Sigmoid colon (tissue), 7 donors: ENCODE measurements around the gene MRPL2. TPM values are rescaled to one million over a fixed set of nuclear protein-coding genes. Genes with fewer than 3 reads are reported as not detected.

Experiments
- DNase-seq: peaks from one replicate; pipeline ENCODE4 v3.0.0-alpha.2; 2019
- H3K27ac ChIP-seq, 4 donors: fragments of 200-600 bp; sonication (generic); one replicate each; pipeline ENCODE4 v1.5.1; 2016 to 2019; ENCODE audit warnings: mild to moderate bottlenecking in 1 of 4
- H3K27me3 ChIP-seq, 3 donors: fragments of 200-600 bp; sonication (generic); one replicate each; pipeline ENCODE4 v1.5.1; 2019; ENCODE audit warnings: mild to moderate bottlenecking in 1 of 3
- H3K36me3 ChIP-seq, 4 donors: fragments of 200-600 bp; sonication (generic); one replicate each; pipeline ENCODE4 v1.5.1; 2016 to 2019
- H3K4me1 ChIP-seq, 4 donors: fragments of 200-600 bp; sonication (generic); one replicate each; pipeline ENCODE4 v1.5.1; 2017 to 2019
- H3K4me3 ChIP-seq, 4 donors: fragments of 200-600 bp; sonication (generic); one replicate each; pipeline ENCODE4 v1.5.1; 2017 to 2019; ENCODE audit warnings: mild to moderate bottlenecking in 2 of 4, moderate library complexity in 1 of 4
- H3K9me3 ChIP-seq, 4 donors: fragments of 200-600 bp in 3 of 4; sonication (generic) in 3 of 4; one replicate each; pipeline versions ENCODE4 v1.5.1 to v1.6.1; 2013 to 2019
- EP300 ChIP-seq, 4 donors: sonication (generic); formaldehyde crosslinking; IDR thresholded peaks; one replicate each; pipeline ENCODE4 v1.6.1; 2017; ENCODE audit warnings: antibody characterized with exemption in 4 of 4
- POLR2A ChIP-seq, 2 donors: fragments of 450-650 bp; IDR thresholded peaks; one replicate each; pipeline ENCODE4 v1.6.1; 2016; ENCODE audit warnings: antibody characterized with exemption in 2 of 2, mild to moderate bottlenecking in 2 of 2, moderate library complexity in 2 of 2
- POLR2AphosphoS5 ChIP-seq, 4 donors: sonication (generic); formaldehyde crosslinking; IDR thresholded peaks; one replicate each; pipeline ENCODE4 v1.6.1; 2017; ENCODE audit warnings: antibody characterized with exemption in 4 of 4
- WGBS, 2 donors: extraction: QIAGEN DNeasy Blood & Tissue Kit; methylation state at CpG; one replicate each; pipeline ENCODE4 v1.1.7; 2013; 5-methylcytosine and 5-hydroxymethylcytosine counted together
- intact Hi-C: fragments of 100-400 bp; cut with DNase I; formaldehyde crosslinking; loops from one replicate; pipeline ENCODE4 v1.15.1; 2023
- polyA plus RNA-seq, 3 donors: library from polyadenylated mRNA; stranded (reverse); fragments of 200-250 nt; gene quantifications; one replicate each; pipeline ENCODE4 v1.2.3, GENCODE V29; 2013
- total RNA-seq, 4 donors: library from RNA; depleted of rRNA; stranded (reverse); fragments of >200 nt; gene quantifications; one replicate each; pipeline ENCODE4 v1.1.0, GENCODE V29; 2016
- TF ChIP-seq, protein P1 (sequence below), 4 experiments: fragments of 450-650 bp in 3 of 4; fragments of 200-600 bp in 1 of 4; IDR thresholded peaks; one replicate each; pipeline ENCODE4 v1.5.1; 2016 to 2019; ENCODE audit warnings: antibody characterized with exemption in 4 of 4, mild to moderate bottlenecking in 3 of 4, moderate library complexity in 2 of 4
- donor health status: healthy with polysubstance abuse.
- donor health status: Bipolar disorder and iron deficiency.
- donor health status: healthy.

Gene MRPL2
- total and polyA plus RNA-seq, 7 donors = 14.1 to 70.2 (median 25.7) TPM

DNA sequence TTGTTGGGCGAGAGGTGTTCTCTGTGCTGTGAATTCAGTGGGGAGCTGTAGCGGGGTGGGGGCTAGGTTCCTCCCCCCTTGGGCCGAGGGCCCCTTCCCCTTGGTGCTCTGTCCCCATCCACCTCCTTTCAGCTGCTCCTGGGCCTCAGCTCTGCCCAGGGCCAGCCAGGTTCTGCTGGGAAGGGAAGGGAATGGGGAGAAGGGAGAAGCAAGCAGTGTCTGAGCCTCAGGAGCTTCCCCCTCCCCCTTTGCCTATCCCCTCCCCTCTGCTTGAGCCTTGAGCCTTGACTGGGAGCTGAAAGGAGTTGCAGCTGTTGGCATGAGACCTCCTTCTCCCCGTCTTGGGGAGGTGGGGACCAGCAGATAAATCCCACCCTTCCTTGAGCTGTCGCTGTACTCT is 38.4 kb downstream of the MRPL2 start:
- TF ChIP-seq, protein P1, sequence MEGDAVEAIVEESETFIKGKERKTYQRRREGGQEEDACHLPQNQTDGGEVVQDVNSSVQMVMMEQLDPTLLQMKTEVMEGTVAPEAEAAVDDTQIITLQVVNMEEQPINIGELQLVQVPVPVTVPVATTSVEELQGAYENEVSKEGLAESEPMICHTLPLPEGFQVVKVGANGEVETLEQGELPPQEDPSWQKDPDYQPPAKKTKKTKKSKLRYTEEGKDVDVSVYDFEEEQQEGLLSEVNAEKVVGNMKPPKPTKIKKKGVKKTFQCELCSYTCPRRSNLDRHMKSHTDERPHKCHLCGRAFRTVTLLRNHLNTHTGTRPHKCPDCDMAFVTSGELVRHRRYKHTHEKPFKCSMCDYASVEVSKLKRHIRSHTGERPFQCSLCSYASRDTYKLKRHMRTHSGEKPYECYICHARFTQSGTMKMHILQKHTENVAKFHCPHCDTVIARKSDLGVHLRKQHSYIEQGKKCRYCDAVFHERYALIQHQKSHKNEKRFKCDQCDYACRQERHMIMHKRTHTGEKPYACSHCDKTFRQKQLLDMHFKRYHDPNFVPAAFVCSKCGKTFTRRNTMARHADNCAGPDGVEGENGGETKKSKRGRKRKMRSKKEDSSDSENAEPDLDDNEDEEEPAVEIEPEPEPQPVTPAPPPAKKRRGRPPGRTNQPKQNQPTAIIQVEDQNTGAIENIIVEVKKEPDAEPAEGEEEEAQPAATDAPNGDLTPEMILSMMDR (IDR thresholded peaks at IDR 0.05) = no peak
- TF ChIP-seq POLR2A (IDR thresholded peaks at IDR 0.05) (no peak), POLR2AphosphoS5 (IDR thresholded peaks at IDR 0.05) (no peak), EP300 (IDR thresholded peaks at IDR 0.05) (no peak)
- 59 to 60% methylated on average over 5 of the region's 5 CpGs for WGBS, 2 donors
- Histone ChIP-seq H3K4me1 (peaks cover 0 to 54% (median 42%) of the 10 kb centered on the region in 4 donors), H3K4me3 (peak overlapping the region in 3 of 4 donors; percentile 76 to 97 (median 81)), H3K27ac (peak overlapping the region; percentile 81 to 96 (median 89)), H3K27me3 (no peaks in the 10 kb centered on the region), H3K36me3 (peaks cover 27 to 49% (median 35%) of the 10 kb centered on the region in 4 donors), H3K9me3 (no peaks in the 10 kb centered on the region)
- intact Hi-C loops = loop anchor here (2.0 kb wide), 1 partner anchor 32 kb away; the partner anchor contains the start of gene CUL7
- DNase-seq = no peak

DNA sequence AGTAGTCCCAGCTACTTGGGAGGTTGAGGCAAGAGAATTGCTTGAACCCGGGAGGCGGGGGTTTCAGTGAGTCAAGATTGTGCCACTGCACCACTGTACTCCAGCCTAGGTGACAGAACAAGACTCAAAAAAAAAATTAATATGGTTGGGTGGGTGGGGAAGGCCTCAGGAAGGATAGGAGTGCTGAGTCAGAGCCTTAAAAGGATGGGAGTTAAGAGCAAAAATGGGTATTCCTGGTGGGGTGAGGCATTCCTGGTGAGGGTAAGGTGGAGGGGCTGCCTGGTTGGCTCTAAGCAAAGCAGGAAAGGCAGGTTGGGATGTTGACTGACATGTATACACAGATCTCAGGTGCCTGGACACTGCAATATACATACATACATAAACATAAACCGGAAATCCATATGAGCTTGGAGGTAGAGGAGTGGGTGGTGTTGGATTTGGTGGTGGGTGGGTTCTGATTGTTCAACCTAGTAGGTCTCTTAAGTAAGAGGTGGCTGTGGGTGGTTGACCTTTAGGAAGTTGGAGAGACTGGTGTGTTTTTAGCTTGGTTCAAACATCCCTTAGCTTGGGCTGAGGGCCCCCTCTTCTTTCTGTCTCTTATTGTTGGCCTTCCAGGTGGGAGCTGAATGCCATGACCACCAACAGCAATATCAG is 39.1 kb downstream of the MRPL2 start:
- H3K36me3 ChIP-seq = peaks cover 24 to 42% (median 29%) of the 10 kb centered on the region in 4 donors
- WGBS, 2 donors = 92 to 97% methylated on average over 3 of the region's 3 CpGs

DNA sequence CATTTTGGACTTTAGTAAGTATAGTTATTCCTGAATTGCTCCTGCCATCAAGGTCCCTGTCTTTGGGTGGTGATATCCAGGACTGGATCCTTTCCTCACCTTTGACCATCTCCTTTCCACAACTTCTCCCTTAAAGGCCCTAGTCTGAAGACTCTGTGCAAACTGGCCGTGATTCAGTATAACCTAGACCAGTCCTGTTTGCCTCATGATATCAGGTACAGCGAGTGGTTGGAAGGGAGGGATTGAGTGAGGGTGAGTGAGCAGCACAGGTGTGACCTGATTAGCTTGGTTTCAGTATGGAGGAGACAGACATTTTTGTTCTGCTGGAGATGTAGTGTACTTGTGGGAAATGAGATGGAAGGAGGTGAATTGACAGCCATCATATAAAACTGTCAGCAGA is 40.1 kb downstream of the MRPL2 start:
- no peak overlapping the region for H3K27ac ChIP-seq
- intact Hi-C loops = no loop called here
- peaks cover 0 to 63% (median 56%) of the 10 kb centered on the region in 4 donors for H3K4me1 ChIP-seq
- no peak overlapping the region for H3K4me3 ChIP-seq
- no peak for TF ChIP-seq EP300 (IDR thresholded peaks at IDR 0.05)
- TF ChIP-seq POLR2A (IDR thresholded peaks at IDR 0.05) = no peak
- TF ChIP-seq, protein P1 (IDR thresholded peaks at IDR 0.05) = no peak
- no peak for TF ChIP-seq POLR2AphosphoS5 (IDR thresholded peaks at IDR 0.05)
- H3K36me3 ChIP-seq = peaks cover 20 to 38% (median 24%) of the 10 kb centered on the region in 4 donors
- H3K9me3 ChIP-seq = no peaks in the 10 kb centered on the region
- H3K27me3 ChIP-seq = no peaks in the 10 kb centered on the region
- DNase-seq = no peak
- 93 to 96% methylated on average over 2 of the region's 2 CpGs for WGBS, 2 donors

More for the DNA sequence above, 39.1 kb downstream of the MRPL2 start:
- H3K9me3 ChIP-seq = no peaks in the 10 kb centered on the region
- H3K27ac ChIP-seq = peak overlapping the region in 3 of 4 donors; percentile 81 to 96 (median 94)
- no peak overlapping the region for H3K4me3 ChIP-seq
- no peaks in the 10 kb centered on the region for H3K27me3 ChIP-seq
- peaks cover 0 to 61% (median 48%) of the 10 kb centered on the region in 4 donors for H3K4me1 ChIP-seq
- intact Hi-C loops = loop anchor here (2.0 kb wide), 1 partner anchor 33 kb away; the partner anchor contains the start of gene CUL7
- TF ChIP-seq POLR2A (IDR thresholded peaks at IDR 0.05) (no peak), EP300 (IDR thresholded peaks at IDR 0.05) (no peak), POLR2AphosphoS5 (IDR thresholded peaks at IDR 0.05) (no peak)
- TF ChIP-seq, protein P1 (IDR thresholded peaks at IDR 0.05) = no peak
- no peak for DNase-seq

DNA sequence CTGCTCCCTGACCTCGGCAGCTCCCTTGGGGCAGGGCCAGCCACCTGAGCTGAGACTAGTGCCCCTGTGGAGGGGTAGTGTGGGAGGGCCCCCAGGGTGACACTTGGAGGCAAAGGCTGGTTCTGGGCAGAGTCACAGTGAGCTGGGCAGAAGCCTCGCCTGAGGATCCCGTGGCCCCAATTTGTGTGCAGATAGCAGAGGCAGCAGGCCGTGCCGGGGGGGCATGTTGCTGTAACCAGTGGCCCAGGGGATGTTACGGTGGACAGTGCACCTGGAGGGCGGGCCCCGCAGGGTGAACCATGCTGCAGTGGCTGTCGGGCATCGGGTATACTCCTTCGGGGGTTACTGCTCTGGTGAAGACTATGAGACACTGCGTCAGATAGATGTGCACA is 42.3 kb downstream of the MRPL2 start:
- 89 to 91% methylated on average over 12 of the region's 12 CpGs for WGBS, 2 donors
- H3K36me3 ChIP-seq = peaks cover 20 to 44% (median 27%) of the 10 kb centered on the region in 4 donors
- H3K4me1 ChIP-seq = peaks cover 0 to 58% (median 51%) of the 10 kb centered on the region in 4 donors
- H3K27ac ChIP-seq = peak overlapping the region in 3 of 4 donors; percentile 20 to 50 (median 23)
- TF ChIP-seq EP300 (IDR thresholded peaks at IDR 0.05) = no peak
- TF ChIP-seq POLR2AphosphoS5 (IDR thresholded peaks at IDR 0.05) = no peak
- TF ChIP-seq POLR2A (IDR thresholded peaks at IDR 0.05) = no peak
- TF ChIP-seq, protein P1 (IDR thresholded peaks at IDR 0.05) = no peak
- no peaks in the 10 kb centered on the region for H3K9me3 ChIP-seq
- intact Hi-C loops = no loop called here
- H3K4me3 ChIP-seq = no peak overlapping the region
- H3K27me3 ChIP-seq = no peaks in the 10 kb centered on the region
- no peak for DNase-seq
